ENCODE data around the gene LY86. TPM values are rescaled to one million over a fixed set of nuclear protein-coding genes. Genes with fewer than 3 reads are reported as not detected.

Gene LY86
- total and polyA plus RNA-seq, 2 donors (not counting 3 experiments of a cell fraction or from before 2014, with no cell fraction given), result not detected

DNA sequence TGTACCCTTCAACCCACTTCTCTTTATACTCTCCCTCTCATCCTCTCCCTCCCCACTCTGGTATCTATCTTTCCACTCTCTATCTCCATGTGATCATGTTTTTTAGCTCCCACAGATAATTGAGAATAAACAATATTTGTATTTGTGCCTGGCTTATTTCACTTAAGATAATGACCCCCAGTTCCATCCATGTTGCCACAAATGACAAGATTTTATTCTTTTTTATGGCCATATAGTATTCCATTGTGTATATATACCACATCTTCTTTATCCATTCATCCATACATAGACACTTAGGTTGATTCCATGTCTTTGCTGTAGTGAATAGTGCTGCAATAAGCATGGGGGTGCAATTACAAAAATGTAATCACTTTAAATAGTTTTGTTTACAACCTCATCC is 62.3 kb downstream of the LY86 start:
- dilution Hi-C loops (cut with MboI; ENCODE audit: extremely low pct_ligation_motif_present, low sequenced_read_pairs), result no loop called here
- no peaks in the 10 kb centered on the region for H3K36me3 ChIP-seq (ENCODE audit: control insufficient read depth in 2 of 2, extremely low read depth in 1 of 2, insufficient read depth in 2 of 2, low read length in 2 of 2)
- no peaks in the 10 kb centered on the region for H3K79me2 ChIP-seq (ENCODE audit: control insufficient read depth, insufficient read depth, low read length)
- no TSS peak for BruUV-seq (replicated peaks)
- H3K4me3 ChIP-seq (replicated peaks in 1 of 3; ENCODE audit: insufficient read depth in 1 of 3, low read depth in 1 of 3, low read length in 3 of 3), result no peak overlapping the region
- no peaks in the 10 kb centered on the region for H4K20me1 ChIP-seq (replicated peaks; ENCODE audit: control insufficient read depth, extremely low read depth, insufficient read depth, low read length)
- H3K27me3 ChIP-seq (ENCODE audit: control insufficient read depth in 2 of 2, insufficient read depth in 2 of 2, low read length in 2 of 2), result no peaks in the 10 kb centered on the region
- POLR2A ChIA-PET, result no interaction called here
- CTCF ChIA-PET, result interaction anchor here (0.6 kb wide), 1 partner anchor 115 kb away, joined by 3 read pairs; no protein-coding TSS in a partner anchor
- H3K9ac ChIP-seq (replicated peaks; ENCODE audit: extremely low read depth, insufficient read depth, low read length), result no peak overlapping the region
- H2AFZ ChIP-seq (ENCODE audit: low read depth, low read length), result no peak overlapping the region
- peaks cover 18% of the 10 kb centered on the region for H3K4me1 ChIP-seq (ENCODE audit: control insufficient read depth, extremely low read depth, insufficient read depth, low read length)
- H3K27ac ChIP-seq (ENCODE audit: insufficient read depth, low read depth, low read length), result no peak overlapping the region
- intact Hi-C loops (cut with micrococcal nuclease), result no loop called here
- FAIRE-seq (no peak), DNase-seq (ENCODE audit: low read depth, low spot score) (no peak)
- H3K9me1 ChIP-seq (replicated peaks; ENCODE audit: control insufficient read depth, extremely low read depth, insufficient read depth, low read length), result no peaks in the 10 kb centered on the region
- no peak overlapping the region for H3K4me2 ChIP-seq (ENCODE audit: insufficient read depth, low read length)
- no peaks in the 10 kb centered on the region for H3K9me3 ChIP-seq (replicated peaks; ENCODE audit: control insufficient read depth, insufficient read depth, low read length)
- TF ChIP-seq FOS (IDR thresholded peaks at IDR 0.05; ENCODE audit: borderline replicate concordance, insufficient read depth, low read length), result no peak
- TF ChIP-seq MAX (IDR thresholded peaks at IDR 0.05; ENCODE audit: insufficient read depth, insufficient read length), result no peak
- TF ChIP-seq, protein P1, sequence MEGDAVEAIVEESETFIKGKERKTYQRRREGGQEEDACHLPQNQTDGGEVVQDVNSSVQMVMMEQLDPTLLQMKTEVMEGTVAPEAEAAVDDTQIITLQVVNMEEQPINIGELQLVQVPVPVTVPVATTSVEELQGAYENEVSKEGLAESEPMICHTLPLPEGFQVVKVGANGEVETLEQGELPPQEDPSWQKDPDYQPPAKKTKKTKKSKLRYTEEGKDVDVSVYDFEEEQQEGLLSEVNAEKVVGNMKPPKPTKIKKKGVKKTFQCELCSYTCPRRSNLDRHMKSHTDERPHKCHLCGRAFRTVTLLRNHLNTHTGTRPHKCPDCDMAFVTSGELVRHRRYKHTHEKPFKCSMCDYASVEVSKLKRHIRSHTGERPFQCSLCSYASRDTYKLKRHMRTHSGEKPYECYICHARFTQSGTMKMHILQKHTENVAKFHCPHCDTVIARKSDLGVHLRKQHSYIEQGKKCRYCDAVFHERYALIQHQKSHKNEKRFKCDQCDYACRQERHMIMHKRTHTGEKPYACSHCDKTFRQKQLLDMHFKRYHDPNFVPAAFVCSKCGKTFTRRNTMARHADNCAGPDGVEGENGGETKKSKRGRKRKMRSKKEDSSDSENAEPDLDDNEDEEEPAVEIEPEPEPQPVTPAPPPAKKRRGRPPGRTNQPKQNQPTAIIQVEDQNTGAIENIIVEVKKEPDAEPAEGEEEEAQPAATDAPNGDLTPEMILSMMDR (IDR thresholded peaks at IDR 0.05; ENCODE audit: extremely low read depth in 1 of 2, insufficient read depth in 1 of 2, low read depth in 1 of 2, low read length in 2 of 2), result no peak
- TF ChIP-seq MYC (IDR thresholded peaks at IDR 0.05; ENCODE audit: low read depth, low read length), result no peak

- BruUV-seq (replicated peaks), result no TSS peak
- no peak overlapping the region for H3K4me2 ChIP-seq (ENCODE audit: insufficient read depth, low read length)
- H3K36me3 ChIP-seq (ENCODE audit: control insufficient read depth in 2 of 2, extremely low read depth in 1 of 2, insufficient read depth in 2 of 2, low read length in 2 of 2), result no peaks in the 10 kb centered on the region
- intact Hi-C loops (cut with micrococcal nuclease) (no loop called here), dilution Hi-C loops (cut with MboI; ENCODE audit: extremely low pct_ligation_motif_present, low sequenced_read_pairs) (no loop called here)
- no peaks in the 10 kb centered on the region for H3K27me3 ChIP-seq (ENCODE audit: control insufficient read depth in 2 of 2, insufficient read depth in 2 of 2, low read length in 2 of 2)
- no peaks in the 10 kb centered on the region for H3K9me1 ChIP-seq (replicated peaks; ENCODE audit: control insufficient read depth, extremely low read depth, insufficient read depth, low read length)
- H3K79me2 ChIP-seq (ENCODE audit: control insufficient read depth, insufficient read depth, low read length), result no peaks in the 10 kb centered on the region
- H2AFZ ChIP-seq (ENCODE audit: low read depth, low read length), result no peak overlapping the region
- ChIA-PET CTCF (no interaction called here), POLR2A (no interaction called here)
- H3K4me3 ChIP-seq (replicated peaks in 1 of 3; ENCODE audit: insufficient read depth in 1 of 3, low read depth in 1 of 3, low read length in 3 of 3), result no peak overlapping the region
- DNase-seq (ENCODE audit: low read depth, low spot score) (no peak), FAIRE-seq (no peak)
- H3K9ac ChIP-seq (replicated peaks; ENCODE audit: extremely low read depth, insufficient read depth, low read length), result no peak overlapping the region
- TF ChIP-seq GATA2 (IDR thresholded peaks at IDR 0.05; ENCODE audit: insufficient read depth, insufficient read length, low read depth, low read length) (no peak), MYC (IDR thresholded peaks at IDR 0.05; ENCODE audit: low read depth, low read length) (no peak)
- H4K20me1 ChIP-seq (replicated peaks; ENCODE audit: control insufficient read depth, extremely low read depth, insufficient read depth, low read length), result no peaks in the 10 kb centered on the region
- H3K9me3 ChIP-seq (replicated peaks; ENCODE audit: control insufficient read depth, insufficient read depth, low read length), result no peaks in the 10 kb centered on the region
- H3K27ac ChIP-seq (ENCODE audit: insufficient read depth, low read depth, low read length), result no peak overlapping the region
- peaks cover 18% of the 10 kb centered on the region for H3K4me1 ChIP-seq (ENCODE audit: control insufficient read depth, extremely low read depth, insufficient read depth, low read length)
Observed at GRCh38 chr6:6651335-6651734, 62.8 kb downstream of the LY86 start.
